Gastroesophageal sphincter (tissue), 3 donors: Measurements from ENCODE around the gene TMA7.

ENCODE experiments used
- CTCF ChIP-seq, 4 experiments: fragments of 200-600 bp in 2 of 4; fragments of 450-650 bp in 2 of 4; sonication (generic) in 1 of 4; IDR thresholded peaks; one replicate each; pipeline ENCODE4 v1.5.1; 2017 to 2019; ENCODE audit warnings: antibody characterized with exemption in 4 of 4, mild to moderate bottlenecking in 2 of 4, moderate library complexity in 2 of 4
- EP300 ChIP-seq: sonication (generic); formaldehyde crosslinking; IDR thresholded peaks from one replicate; pipeline ENCODE4 v1.6.1; 2017; ENCODE audit warnings: antibody characterized with exemption, mild to moderate bottlenecking
- POLR2A ChIP-seq, 2 donors: fragments of 450-650 bp; IDR thresholded peaks; one replicate each; pipeline ENCODE4 v1.6.1; 2017; ENCODE audit warnings: antibody characterized with exemption in 2 of 2, mild to moderate bottlenecking in 2 of 2, moderate library complexity in 1 of 2
- POLR2AphosphoS5 ChIP-seq: sonication (generic); formaldehyde crosslinking; IDR thresholded peaks from one replicate; pipeline ENCODE4 v1.6.1; 2017; ENCODE audit warnings: antibody characterized with exemption

GRCh38 chr3:48456456-48456855 lies 16.4 kb downstream of the TMA7 start:
- TF ChIP-seq CTCF (IDR thresholded peaks at IDR 0.05) = no peak
- TF ChIP-seq EP300 = no peak
- TF ChIP-seq POLR2A (IDR thresholded peaks at IDR 0.05) = no peak
- no peak for TF ChIP-seq POLR2AphosphoS5
